HTERT RPE-1 (cell line): Measurements from ENCODE around the gene ETNK2.

Experiments
- in situ Hi-C: fragments of 300-500 bp; cut with MboI; formaldehyde crosslinking; loops from 4 replicates; pipeline ENCODE4 v1.14.3; 2020; ENCODE audit warnings: low sequenced_read_pairs

ETNK2 gene

GRCh38 chr1:204089044-204089751 lies 62.6 kb downstream of the ETNK2 start:
- in situ Hi-C loops: no loop called here

GRCh38 chr1:204088596-204088995 lies 63.2 kb downstream of the ETNK2 start:
- in situ Hi-C loops: no loop called here

DNA sequence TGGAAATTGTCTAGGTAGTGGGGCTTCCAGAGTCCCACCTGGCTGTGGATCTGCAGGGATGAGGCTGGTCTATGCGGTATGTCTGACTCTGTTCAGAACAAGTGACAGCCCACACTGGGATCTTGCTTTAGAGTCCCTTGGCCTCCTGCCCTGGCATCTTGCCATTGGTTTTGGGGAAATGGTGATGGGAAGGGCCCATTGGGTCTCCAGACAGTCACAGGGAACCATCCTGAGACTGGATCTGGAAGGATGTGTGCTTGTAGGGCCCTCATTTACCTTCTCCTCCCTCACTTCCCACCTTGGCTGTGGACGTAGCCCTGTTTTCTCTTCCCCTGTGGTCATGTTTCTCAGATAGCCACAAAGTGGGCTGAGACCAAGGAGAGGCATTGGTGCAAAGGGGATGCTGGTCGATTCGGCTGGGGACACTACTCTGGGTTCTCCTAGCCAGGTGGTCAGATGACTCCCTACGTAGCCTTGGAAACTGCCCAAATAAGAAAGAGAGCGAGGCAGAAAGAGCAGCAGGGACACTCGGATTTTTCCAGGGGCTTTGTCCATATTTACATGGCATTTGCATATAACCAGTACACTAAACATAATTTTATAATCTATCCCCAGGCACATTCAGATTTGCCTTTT lies 63.8 kb downstream of the ETNK2 start:
- in situ Hi-C loops: no loop called here

- in situ Hi-C loops: no loop called here
Observed at GRCh38 chr1:204087181-204087892, 64.5 kb downstream of the ETNK2 start.

- in situ Hi-C loops: no loop called here
Observed at GRCh38 chr1:204085876-204086275, 66.0 kb downstream of the ETNK2 start.

DNA sequence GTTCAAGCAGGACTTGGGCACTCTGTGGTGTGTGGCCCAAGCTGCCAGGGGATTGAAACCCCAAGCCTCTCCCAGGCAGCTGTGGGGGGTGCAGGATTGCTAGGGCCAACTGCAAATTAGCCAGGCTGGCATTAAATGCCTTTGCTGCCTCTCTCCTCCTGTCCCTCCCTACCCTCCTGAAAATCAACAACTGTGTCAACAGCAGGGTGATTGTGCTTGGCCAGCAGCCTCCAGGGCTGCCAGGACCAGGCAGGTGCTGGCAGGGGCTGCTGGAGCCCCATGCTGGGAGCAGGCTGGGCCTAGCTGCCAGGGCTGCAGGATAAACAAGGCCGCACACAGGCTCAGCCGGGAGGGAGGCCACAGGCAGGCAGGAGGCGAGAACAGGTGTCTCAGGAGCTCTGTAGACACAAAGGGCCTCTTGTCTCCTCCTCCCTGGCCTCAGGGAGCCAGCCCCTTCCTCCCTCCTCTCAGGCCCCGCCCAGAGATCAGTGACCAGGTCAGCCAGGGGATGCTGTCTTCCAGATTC lies 67.5 kb downstream of the ETNK2 start:
- in situ Hi-C loops: no loop called here

- in situ Hi-C loops: no loop called here
Observed at GRCh38 chr1:204083491-204083890, 68.4 kb downstream of the ETNK2 start.

DNA sequence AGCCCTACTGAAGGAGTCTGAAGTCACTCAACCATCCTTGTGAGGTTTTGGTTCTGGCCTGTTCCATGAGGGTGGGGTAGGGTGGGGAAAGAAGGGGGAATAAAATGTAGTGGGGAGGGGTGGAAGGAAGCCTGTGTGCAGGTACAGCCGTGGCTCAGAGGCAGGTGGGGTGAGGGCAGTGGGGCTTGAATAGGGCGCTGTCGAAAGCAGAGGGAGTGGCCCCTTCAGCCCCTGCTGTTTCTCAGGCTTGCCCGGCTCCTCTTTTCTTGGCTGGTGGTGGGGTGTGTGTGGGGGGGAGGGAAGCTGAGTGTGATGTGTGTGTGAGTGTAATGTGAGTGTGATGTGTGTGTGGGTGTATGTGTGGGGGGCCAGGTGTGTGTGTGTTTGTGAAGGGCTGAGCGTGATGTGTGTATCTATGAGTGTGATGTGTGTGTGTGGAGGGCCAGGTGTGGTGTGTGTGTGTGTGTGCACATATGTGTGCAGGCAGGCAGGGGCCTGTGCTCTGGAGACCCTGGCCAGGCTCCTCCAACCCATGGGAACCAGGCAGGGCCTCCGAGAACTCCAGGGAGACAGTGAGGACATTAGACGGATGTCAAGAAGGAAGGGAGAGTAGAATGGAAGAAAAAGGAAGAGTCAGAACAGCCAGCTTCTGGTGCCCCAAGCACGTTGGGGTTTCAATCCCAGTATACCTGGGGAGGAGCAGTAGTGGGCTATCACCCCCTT lies 69.9 kb downstream of the ETNK2 start:
- in situ Hi-C loops: no loop called here

GRCh38 chr1:204081164-204081790 lies 70.6 kb downstream of the ETNK2 start:
- in situ Hi-C loops: no loop called here
